Gastroesophageal sphincter (tissue), 3 donors: ENCODE data around the gene PLCB4.

Source experiments
- CTCF ChIP-seq, 4 experiments: fragments of 200-600 bp in 2 of 4; fragments of 450-650 bp in 2 of 4; sonication (generic) in 1 of 4; IDR thresholded peaks; one replicate each; pipeline ENCODE4 v1.5.1; 2017 to 2019; ENCODE audit warnings: antibody characterized with exemption in 4 of 4, mild to moderate bottlenecking in 2 of 4, moderate library complexity in 2 of 4
- EP300 ChIP-seq: sonication (generic); formaldehyde crosslinking; IDR thresholded peaks from one replicate; pipeline ENCODE4 v1.6.1; 2017; ENCODE audit warnings: antibody characterized with exemption, mild to moderate bottlenecking
- POLR2A ChIP-seq, 2 donors: fragments of 450-650 bp; IDR thresholded peaks; one replicate each; pipeline ENCODE4 v1.6.1; 2017; ENCODE audit warnings: antibody characterized with exemption in 2 of 2, mild to moderate bottlenecking in 2 of 2, moderate library complexity in 1 of 2
- POLR2AphosphoS5 ChIP-seq: sonication (generic); formaldehyde crosslinking; IDR thresholded peaks from one replicate; pipeline ENCODE4 v1.6.1; 2017; ENCODE audit warnings: antibody characterized with exemption

GRCh38 chr20:9311132-9311531 is 242.2 kb downstream of the PLCB4 start:
- TF ChIP-seq CTCF (IDR thresholded peaks at IDR 0.05) (no peak), EP300 (no peak), POLR2A (IDR thresholded peaks at IDR 0.05) (no peak), POLR2AphosphoS5 (no peak)
